Measurements from ENCODE around the gene KDM4C. TPM values are rescaled to one million over a fixed set of nuclear protein-coding genes. Genes with fewer than 3 reads are reported as not detected.

Gene KDM4C
- total and polyA plus RNA-seq, 2 of the 13 experiments (the other 11 are each of a cell fraction or from before 2014, with no cell fraction given) = 19.4 to 23.6 TPM

GRCh38 chr9:6758498-6759184 is 868 bp downstream of the KDM4C start (continued):
- TF ChIP-seq TFDP2 (CRISPR knock-in tag; IDR thresholded peaks at IDR 0.05) = no peak
- peak; percentile 28; the same call in 1 of the 2 replicates for TF ChIP-seq NFKB2 (CRISPR knock-in tag; IDR thresholded peaks at IDR 0.05; ENCODE audit: borderline replicate concordance)
- TF ChIP-seq ZNF235 (CRISPR knock-in tag; IDR thresholded peaks at IDR 0.05; ENCODE audit: borderline replicate concordance) = no peak
- no peak for TF ChIP-seq CHD2 (IDR thresholded peaks at IDR 0.05; ENCODE audit: low read depth, low read length)
- TF ChIP-seq HDAC2 (CRISPR knock-in tag; IDR thresholded peaks at IDR 0.05) = 0 out of 2 replicates have a peak, but pooled peaks have one; percentile 9
- TF ChIP-seq NBN (conservative IDR thresholded peaks at IDR 0.05) = no peak
- no peak for TF ChIP-seq ZNF709 (CRISPR knock-in tag; IDR thresholded peaks at IDR 0.05)
- TF ChIP-seq POLR2G (IDR thresholded peaks at IDR 0.05; ENCODE audit: low read depth, low read length) = 0 out of 2 replicates have a peak, but pooled peaks have one; percentile 34
- TF ChIP-seq MAFG (CRISPR knock-in tag; IDR thresholded peaks at IDR 0.05) = no peak
- TF ChIP-seq REL (CRISPR knock-in tag; conservative IDR thresholded peaks at IDR 0.05) = no peak
- no peak for TF ChIP-seq ZNF580 (CRISPR knock-in tag; IDR thresholded peaks at IDR 0.05; ENCODE audit: borderline replicate concordance, low read depth)
- TF ChIP-seq SIN3A (IDR thresholded peaks at IDR 0.05; ENCODE audit: borderline replicate concordance, low read depth, low read length) = no peak
- TF ChIP-seq FOXP4 (CRISPR knock-in tag; IDR thresholded peaks at IDR 0.05) = no peak
- TF ChIP-seq TCF7 (IDR thresholded peaks at IDR 0.05; ENCODE audit: low read depth) = no peak
- no peak for TF ChIP-seq ZNF570 (CRISPR knock-in tag; IDR thresholded peaks at IDR 0.05; ENCODE audit: borderline replicate concordance)
- no peak for TF ChIP-seq GABPA (IDR thresholded peaks at IDR 0.05; ENCODE audit: low read depth, low read length)
- TF ChIP-seq GABPA (CRISPR knock-in tag; IDR thresholded peaks at IDR 0.05; ENCODE audit: low read depth) = peak; percentile 25; the same call in 1 of the 2 replicates
- TF ChIP-seq ZNF780A (CRISPR knock-in tag; IDR thresholded peaks at IDR 0.05) = no peak
- TF ChIP-seq ZSCAN20 (CRISPR knock-in tag; IDR thresholded peaks at IDR 0.05; ENCODE audit: borderline replicate concordance) = no peak
- TF ChIP-seq ZHX1 (CRISPR knock-in tag; IDR thresholded peaks at IDR 0.05; ENCODE audit: low read depth) = no peak
- no peak for TF ChIP-seq HNF1B (CRISPR knock-in tag; IDR thresholded peaks at IDR 0.05)
- TF ChIP-seq PLSCR1 (CRISPR knock-in tag; IDR thresholded peaks at IDR 0.05; ENCODE audit: borderline replicate concordance) = no peak
